ENCODE measurements around the gene PRKRIP1. TPM values are rescaled to one million over a fixed set of nuclear protein-coding genes. Genes with fewer than 3 reads are reported as not detected.

Gene PRKRIP1
- polyA plus RNA-seq, 1 donor (not counting 4 experiments of a cell fraction or from before 2014, with no cell fraction given), result 12.5 TPM

GRCh38 chr7:102464577-102465280 is 68.6 kb downstream of the PRKRIP1 start, which contains the start of the genes ALKBH4 and LRWD1:
ALKBH4 (minus strand) TSS chr7:102464863; CDS start chr7:102464836, 27 bp downstream.
LRWD1 (plus strand) TSS chr7:102464984; CDS start chr7:102465081, 97 bp downstream.
- H3K4me3 ChIP-seq (ENCODE audit: control insufficient read depth in 2 of 3, extremely low read depth in 1 of 3, insufficient read depth in 2 of 3, low read depth in 1 of 3, low read length in 3 of 3), result peak within 1 kb of the TSS; percentile 88 to 100 (median 100)
- no peak for FAIRE-seq
- no peaks in the 10 kb centered on the region for H3K27me3 ChIP-seq (ENCODE audit: control insufficient read depth, extremely low read depth, insufficient read depth, low read length)
- H2AFZ ChIP-seq (ENCODE audit: control insufficient read depth, low read length), result peak within 1 kb of the TSS; percentile 94
- H3K27ac ChIP-seq (ENCODE audit: control insufficient read depth, insufficient read depth, low read length), result peak within 1 kb of the TSS; percentile 53
- no peaks in the 10 kb centered on the region for H4K20me1 ChIP-seq (ENCODE audit: control insufficient read depth, extremely low read depth, insufficient read depth, low read length)
- peaks cover 16% of the 10 kb centered on the region for H3K79me2 ChIP-seq (ENCODE audit: control insufficient read depth, insufficient read depth, low read length)
- H3K4me2 ChIP-seq (ENCODE audit: control insufficient read depth, extremely low read depth, insufficient read depth, low read depth, low read length), result peak within 1 kb of the TSS; percentile 92
- H3K4me1 ChIP-seq (ENCODE audit: control insufficient read depth, extremely low read depth, insufficient read depth, low read length), result peaks cover 14% of the 10 kb centered on the region
- H3K36me3 ChIP-seq (ENCODE audit: control insufficient read depth in 2 of 2, extremely low read depth in 1 of 2, insufficient read depth in 2 of 2, low read length in 2 of 2), result peaks cover 0 to 3% of the 10 kb centered on the region in 2 experiments
- H3K9ac ChIP-seq (ENCODE audit: control insufficient read depth, extremely low read depth, insufficient read depth, low read length), result peak within 1 kb of the TSS; percentile 82
- dilution Hi-C loops (cut with MboI; ENCODE audit: extremely low pct_ligation_motif_present, low sequenced_read_pairs), result no loop called here
- TF ChIP-seq CTCF (optimal IDR thresholded peaks at IDR 0.05 in 1 of 3, IDR thresholded peaks at IDR 0.05 in 1 of 3, conservative IDR thresholded peaks at IDR 0.05 in 1 of 3; ENCODE audit: extremely low read depth in 1 of 3, insufficient read depth in 2 of 3, low read length in 3 of 3) (peak in 1 of 3 experiments; percentile 27), EZH2 (IDR thresholded peaks at IDR 0.05; ENCODE audit: low read length) (no peak)
- H3K9me1 ChIP-seq (ENCODE audit: control insufficient read depth, extremely low read depth, insufficient read depth, low read length), result no peaks in the 10 kb centered on the region
- H3K9me3 ChIP-seq (ENCODE audit: control insufficient read depth, low read depth, low read length), result no peaks in the 10 kb centered on the region
- DNase-seq (ENCODE audit: low read depth, low spot score), result peak; percentile 38

- Histone ChIP-seq H3K9me1 (ENCODE audit: control insufficient read depth, extremely low read depth, insufficient read depth, low read length) (no peaks in the 10 kb centered on the region), H3K79me2 (ENCODE audit: control insufficient read depth, insufficient read depth, low read length) (peaks cover 16% of the 10 kb centered on the region), H3K9ac (ENCODE audit: control insufficient read depth, extremely low read depth, insufficient read depth, low read length) (peak overlapping the region; percentile 82), H3K4me1 (ENCODE audit: control insufficient read depth, extremely low read depth, insufficient read depth, low read length) (peaks cover 14% of the 10 kb centered on the region), H3K4me3 (ENCODE audit: control insufficient read depth in 2 of 3, extremely low read depth in 1 of 3, insufficient read depth in 2 of 3, low read depth in 1 of 3, low read length in 3 of 3) (peak overlapping the region; percentile 26 to 100 (median 100)), H4K20me1 (ENCODE audit: control insufficient read depth, extremely low read depth, insufficient read depth, low read length) (no peaks in the 10 kb centered on the region), H3K27ac (ENCODE audit: control insufficient read depth, insufficient read depth, low read length) (no peak overlapping the region), H3K27me3 (ENCODE audit: control insufficient read depth, extremely low read depth, insufficient read depth, low read length) (no peaks in the 10 kb centered on the region), H3K4me2 (ENCODE audit: control insufficient read depth, extremely low read depth, insufficient read depth, low read depth, low read length) (peak overlapping the region; percentile 92), H2AFZ (ENCODE audit: control insufficient read depth, low read length) (no peak overlapping the region), H3K36me3 (ENCODE audit: control insufficient read depth in 2 of 2, extremely low read depth in 1 of 2, insufficient read depth in 2 of 2, low read length in 2 of 2) (peaks cover 0 to 3% of the 10 kb centered on the region in 2 experiments), H3K9me3 (ENCODE audit: control insufficient read depth, low read depth, low read length) (no peaks in the 10 kb centered on the region)
- no peak for FAIRE-seq
- dilution Hi-C loops (cut with MboI; ENCODE audit: extremely low pct_ligation_motif_present, low sequenced_read_pairs), result no loop called here
- no peak for DNase-seq (ENCODE audit: low read depth, low spot score)
- TF ChIP-seq CTCF (optimal IDR thresholded peaks at IDR 0.05 in 1 of 3, IDR thresholded peaks at IDR 0.05 in 1 of 3, conservative IDR thresholded peaks at IDR 0.05 in 1 of 3; ENCODE audit: extremely low read depth in 1 of 3, insufficient read depth in 2 of 3, low read length in 3 of 3) (no peak), EZH2 (IDR thresholded peaks at IDR 0.05; ENCODE audit: low read length) (no peak)
Observed at GRCh38 chr7:102466097-102466496, 69.9 kb downstream of the PRKRIP1 start.
